Mesodermal cell (in vitro differentiated cells): Measurements from ENCODE around the gene CEP89.
"Not testable (repeated sequence)": the region's sequence is repeated elsewhere in the genome, so short reads cannot be mapped to it uniquely, and the experiment has no call there.

Source experiments
- H3K27ac ChIP-seq: 2 replicates; pipeline ENCODE4 v1.7.0; 2013; ENCODE audit warnings: mild to moderate bottlenecking, low read depth, low read length, moderate library complexity; ENCODE audit not compliant: severe bottlenecking
- H3K36me3 ChIP-seq: 2 replicates; pipeline ENCODE4 v1.7.1; 2013; ENCODE audit warnings: mild to moderate bottlenecking, low read length, moderate library complexity; ENCODE audit not compliant: control insufficient read depth, insufficient read depth
- H3K4me1 ChIP-seq: one replicate; pipeline ENCODE4 v1.7.1; 2013; ENCODE audit warnings: mild to moderate bottlenecking, low read length; ENCODE audit not compliant: insufficient read depth, control insufficient read depth, poor library complexity, severe bottlenecking
- H3K4me3 ChIP-seq: 2 replicates; pipeline ENCODE4 v1.7.0; 2013; ENCODE audit warnings: low read length, control low read depth, mild to moderate bottlenecking; ENCODE audit not compliant: insufficient read depth, poor library complexity, severe bottlenecking; ENCODE audit errors: extremely low read depth
- H3K9me3 ChIP-seq: 2 replicates; pipeline ENCODE4 v1.7.1; 2013; ENCODE audit warnings: mild to moderate bottlenecking, low read length, moderate library complexity; ENCODE audit not compliant: control insufficient read depth
- WGBS, 2 experiments: methylation state at CpG; one replicate each; pipeline ENCODE4 v1.1.5; 2013; ENCODE audit warnings: missing lambda C conversion rate in 2 of 2; ENCODE audit not compliant: insufficient coverage in 2 of 2; 5-methylcytosine and 5-hydroxymethylcytosine counted together

CEP89 gene

DNA sequence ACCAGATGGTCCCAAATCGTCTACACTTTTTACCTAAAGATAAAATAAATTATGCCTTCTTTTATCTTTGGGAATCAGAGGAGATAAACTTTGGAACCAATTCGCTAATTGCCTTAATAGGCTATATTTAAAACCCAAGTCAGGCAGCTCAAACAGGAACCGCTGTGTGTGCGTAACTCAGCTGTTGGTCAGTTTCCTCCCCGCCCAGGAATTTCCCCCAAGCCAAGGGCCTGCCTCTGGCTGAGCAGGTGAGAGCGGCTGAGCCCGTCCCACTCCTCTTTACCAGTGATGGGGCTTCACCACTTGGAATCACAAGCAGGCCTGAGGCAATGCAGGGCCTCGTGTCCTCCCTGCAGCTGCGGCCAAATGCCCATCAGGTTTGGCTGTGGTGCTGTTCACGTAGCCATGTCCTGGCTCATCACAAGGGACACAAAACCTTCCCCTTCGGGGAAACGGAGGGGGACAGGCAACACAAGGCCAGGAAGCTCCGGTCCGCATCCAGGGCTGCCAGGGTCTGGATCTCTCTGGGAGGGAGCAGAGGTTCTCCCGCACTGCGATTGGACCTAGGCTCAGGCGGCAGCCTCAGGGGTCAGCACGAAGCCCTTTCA, 101.7 kb downstream of the CEP89 start:
- WGBS, 2 experiments, result 83 to 85% methylated on average over 16 to 17 of the region's 18 CpGs

DNA sequence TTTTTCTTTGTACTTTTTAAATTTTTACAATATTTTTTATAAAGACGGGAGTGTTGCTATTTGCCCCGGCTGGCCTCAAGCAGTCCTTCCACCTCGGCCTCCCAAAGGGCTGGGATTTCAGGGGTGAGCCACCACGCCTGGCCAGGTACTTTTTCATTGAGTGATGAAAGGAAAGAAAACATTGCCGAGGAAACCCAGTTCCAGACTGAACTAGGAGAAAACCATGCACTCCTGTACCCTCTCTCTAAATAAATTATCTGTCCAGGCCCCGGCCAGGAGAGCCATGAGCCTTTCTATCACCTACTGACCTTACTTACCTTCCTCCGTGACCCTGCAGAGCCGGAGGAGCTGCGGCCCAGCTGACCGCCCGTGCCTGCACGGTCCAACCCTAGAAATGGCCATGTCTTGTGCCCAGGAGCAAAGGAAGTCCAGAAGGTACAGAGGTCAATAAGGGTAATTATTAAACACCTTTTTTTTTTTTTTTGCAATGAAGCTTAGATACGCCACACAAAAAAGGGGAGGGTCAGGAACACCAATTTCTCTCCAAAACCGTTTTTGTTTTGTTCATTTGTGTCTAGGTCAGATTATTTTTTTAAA, 102.3 kb downstream of the CEP89 start, which contains the start of gene SLC7A9:
Gene SLC7A9, minus strand, starts transcription at position 399 of the 597 bp plus-strand sequence. CDS start 1,233 bp downstream, outside the sequence.
- Histone ChIP-seq H3K4me1 (no peaks in the 10 kb centered on the region), H3K36me3 (no peaks in the 10 kb centered on the region), H3K4me3 (no peak within 1 kb of the TSS), H3K9me3 (no peaks in the 10 kb centered on the region), H3K27ac (no peak within 1 kb of the TSS)
- 100% methylated on average over 4 to 6 of the region's 14 CpGs for WGBS, 2 experiments

More for the DNA sequence above, 101.7 kb downstream of the CEP89 start:
- H3K27ac ChIP-seq, result no peak overlapping the region
- no peaks in the 10 kb centered on the region for H3K4me1 ChIP-seq
- no peaks in the 10 kb centered on the region for H3K36me3 ChIP-seq
- no peaks in the 10 kb centered on the region for H3K9me3 ChIP-seq
- no peak overlapping the region for H3K4me3 ChIP-seq

DNA sequence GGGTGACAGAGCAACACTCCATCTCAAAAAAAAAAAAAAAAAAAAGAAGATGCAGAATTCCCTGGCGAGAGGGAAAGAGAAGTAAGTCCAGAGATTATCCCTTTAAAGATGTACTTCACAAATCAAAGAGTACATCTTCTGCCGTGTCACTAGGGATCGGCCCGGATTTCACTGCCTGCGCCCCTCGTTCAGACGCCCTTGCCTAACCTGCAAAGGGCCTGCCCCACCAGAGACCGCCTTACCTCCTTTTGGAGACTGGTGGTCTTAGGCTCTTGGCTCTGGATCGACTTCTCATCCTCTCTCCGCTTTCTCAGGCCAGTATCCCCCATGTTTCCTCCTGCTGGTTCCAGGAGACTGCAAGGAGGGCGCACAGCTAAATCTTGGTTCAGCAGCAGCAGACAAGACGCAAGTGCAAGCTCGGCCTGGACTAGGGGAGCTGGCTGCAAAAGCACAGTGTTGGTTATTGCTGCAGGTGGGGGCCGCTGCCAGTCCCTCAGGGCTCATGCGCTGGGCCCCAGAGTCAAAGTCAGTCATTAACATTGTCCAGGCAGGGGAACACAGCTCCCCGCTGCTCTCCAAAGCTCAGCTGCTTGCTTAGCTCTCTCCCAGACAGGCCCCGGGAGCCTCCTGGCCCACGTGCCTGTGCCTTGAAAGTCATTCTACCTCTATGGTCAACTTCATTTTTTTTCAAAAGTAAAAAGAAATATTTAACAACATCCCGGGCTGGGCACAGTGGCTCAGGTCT, 103.4 kb downstream of the CEP89 start:
- Histone ChIP-seq H3K4me3 (no peak overlapping the region), H3K4me1 (no peaks in the 10 kb centered on the region)
- 87 to 89% methylated on average over 17 of the region's 19 CpGs for WGBS, 2 experiments

DNA sequence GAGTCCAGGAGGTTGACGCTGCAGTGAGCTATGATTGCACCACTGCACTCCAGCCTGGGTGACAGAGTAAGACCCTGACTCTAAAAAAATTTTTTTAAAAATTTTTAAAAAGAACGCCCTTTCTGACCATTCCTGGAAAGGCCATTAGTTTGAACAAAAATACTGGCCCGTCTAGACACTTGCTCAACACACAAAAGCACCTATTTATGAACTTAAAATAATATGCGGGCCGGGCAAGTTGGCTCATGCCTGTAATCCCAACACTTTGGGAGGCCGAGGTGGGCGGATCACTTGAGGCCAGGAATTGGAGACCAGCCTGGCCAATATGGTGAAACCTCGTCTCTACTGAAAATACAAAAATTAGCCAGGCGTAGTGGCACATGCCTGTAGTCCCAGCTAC, 104.3 kb downstream of the CEP89 start:
- H3K4me1 ChIP-seq, H3K36me3 ChIP-seq, H3K27ac ChIP-seq, H3K4me3 ChIP-seq, H3K9me3 ChIP-seq: not testable (repeated sequence)
- WGBS, 2 experiments, result 89 to 92% methylated on average over 8 to 9 of the region's 9 CpGs

More for the DNA sequence above, 103.4 kb downstream of the CEP89 start:
- H3K27ac ChIP-seq, result no peak overlapping the region
- H3K9me3 ChIP-seq, result no peaks in the 10 kb centered on the region
- H3K36me3 ChIP-seq, result no peaks in the 10 kb centered on the region

DNA sequence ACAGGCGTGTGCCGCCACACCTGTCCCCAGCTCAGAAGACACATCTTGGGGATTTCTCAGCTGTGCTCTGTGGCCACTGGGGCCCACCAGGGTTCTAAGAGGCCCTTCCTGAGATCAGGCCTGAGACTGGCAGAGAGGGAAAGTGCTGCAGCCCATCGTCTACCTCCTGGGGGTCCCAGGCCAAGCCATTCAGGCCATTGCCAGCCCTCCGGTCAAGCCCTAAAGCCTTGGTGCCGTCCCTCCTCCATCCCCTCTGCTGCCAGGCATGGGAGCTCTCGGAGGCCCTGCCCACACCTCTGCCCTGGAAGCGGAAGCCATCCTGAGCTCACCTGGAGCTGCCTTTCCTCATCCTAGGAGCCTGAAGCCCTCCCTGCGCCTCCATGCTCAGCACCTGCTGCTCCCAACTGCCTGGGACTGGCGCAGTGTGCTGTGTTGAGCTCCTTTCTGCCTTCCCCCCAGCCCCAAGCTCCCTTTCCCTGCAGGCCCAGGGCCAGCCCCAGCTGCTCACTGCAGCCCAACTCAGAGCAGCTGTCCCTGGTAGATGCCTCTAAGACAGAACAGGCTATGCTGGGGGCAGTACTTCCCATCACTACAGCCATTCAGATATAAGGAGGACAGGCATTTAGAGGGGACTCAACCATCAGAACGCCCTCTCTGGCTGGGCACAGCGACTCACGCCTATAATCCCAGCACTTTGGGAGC, 105.0 kb downstream of the CEP89 start:
- H3K4me1 ChIP-seq, result no peaks in the 10 kb centered on the region
- H3K36me3 ChIP-seq, result no peaks in the 10 kb centered on the region
- no peak overlapping the region for H3K4me3 ChIP-seq
- no peaks in the 10 kb centered on the region for H3K9me3 ChIP-seq
- no peak overlapping the region for H3K27ac ChIP-seq
- WGBS, 2 experiments, result 87 to 92% methylated on average over 11 to 12 of the region's 12 CpGs

DNA sequence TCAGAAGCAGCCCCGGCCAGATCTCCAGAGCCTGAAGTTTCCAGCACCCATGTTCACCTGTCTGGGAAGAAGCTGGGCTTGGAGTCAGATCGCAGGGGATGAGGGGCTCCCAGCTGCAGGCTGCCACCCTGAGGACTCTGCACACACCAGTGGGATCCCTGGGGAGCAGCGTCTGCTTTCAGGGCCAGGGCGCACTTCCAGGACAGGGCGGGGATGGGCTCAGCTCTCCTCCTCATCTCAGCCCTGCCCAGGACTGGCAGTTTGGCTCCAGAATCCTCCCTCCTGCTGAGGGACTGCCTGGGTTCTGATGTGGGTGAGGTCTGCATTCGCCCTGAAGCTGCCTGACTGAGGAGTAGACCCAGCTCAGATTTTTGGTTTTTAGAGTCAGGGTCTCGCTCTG, 105.7 kb downstream of the CEP89 start:
- 86 to 90% methylated on average over 2 to 6 of the region's 7 CpGs for WGBS, 2 experiments
- no peaks in the 10 kb centered on the region for H3K9me3 ChIP-seq

DNA sequence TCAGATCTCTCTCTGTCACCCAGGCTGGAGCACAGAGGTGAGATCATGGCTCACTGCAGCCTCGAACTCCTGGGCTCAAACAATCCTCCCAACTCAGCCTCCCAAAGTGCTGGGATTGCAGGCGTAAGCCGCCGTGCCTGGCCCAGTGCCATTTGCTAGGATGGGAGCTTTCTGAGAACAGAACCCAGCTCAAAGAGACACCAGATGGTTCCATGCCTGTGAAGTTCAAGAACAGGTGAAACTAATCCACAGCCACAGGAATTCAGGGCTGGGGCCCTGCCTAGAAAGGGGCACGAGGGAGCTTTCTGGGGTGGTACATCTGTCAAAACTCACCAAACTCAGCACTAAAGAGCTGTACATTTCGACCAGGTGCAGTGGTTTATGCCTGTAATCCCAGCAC, 106.4 kb downstream of the CEP89 start:
- Histone ChIP-seq H3K27ac (no peak overlapping the region), H3K4me3 (no peak overlapping the region), H3K4me1 (no peaks in the 10 kb centered on the region), H3K9me3 (no peaks in the 10 kb centered on the region), H3K36me3 (no peaks in the 10 kb centered on the region)
- WGBS, 2 experiments, result 90% methylated on average over 4 of the region's 6 CpGs; no CpG with 5 or more reads in 1 of the 2 experiments

More for the DNA sequence above, 105.7 kb downstream of the CEP89 start:
- Histone ChIP-seq H3K27ac (no peak overlapping the region), H3K4me1 (no peaks in the 10 kb centered on the region), H3K4me3 (no peak overlapping the region), H3K36me3 (no peaks in the 10 kb centered on the region)

DNA sequence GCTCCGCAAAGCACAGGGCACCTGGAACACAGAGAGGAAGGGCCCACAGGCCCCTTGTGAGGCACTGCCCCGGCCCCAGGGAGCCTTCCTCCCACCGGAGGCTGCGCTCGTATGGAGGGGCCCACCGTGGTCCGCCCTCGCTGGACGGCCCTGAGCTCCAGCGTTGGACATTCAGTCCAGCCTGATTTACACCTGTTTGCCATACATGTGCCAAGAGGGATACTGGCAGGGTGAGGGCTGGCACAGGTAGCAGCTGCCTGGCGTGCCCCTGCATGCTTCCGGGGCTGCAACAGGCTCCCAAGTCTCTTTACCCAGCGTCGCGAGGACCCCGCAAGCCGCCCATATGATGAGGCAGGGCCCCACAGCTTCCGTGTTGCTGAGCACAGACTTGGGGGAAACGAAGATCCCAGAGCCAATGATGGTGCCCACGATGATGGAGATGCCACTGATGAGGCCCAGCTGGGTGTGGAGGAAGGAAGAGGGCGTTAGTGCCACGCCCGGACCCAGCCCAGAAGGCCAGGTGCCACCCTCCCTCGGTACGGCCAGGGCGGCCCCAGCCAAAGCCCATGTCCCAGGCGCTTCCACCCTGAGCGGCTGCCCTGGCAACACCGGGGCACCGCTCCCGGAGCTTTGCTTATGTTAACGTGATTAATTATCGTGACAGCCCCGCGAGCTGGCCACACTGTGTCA, 107.3 kb downstream of the CEP89 start:
- WGBS, 2 experiments, result 92 to 95% methylated on average over 31 of the region's 35 CpGs
- no peak overlapping the region for H3K27ac ChIP-seq
- no peak overlapping the region for H3K4me3 ChIP-seq
- no peaks in the 10 kb centered on the region for H3K9me3 ChIP-seq
- no peaks in the 10 kb centered on the region for H3K36me3 ChIP-seq
- no peaks in the 10 kb centered on the region for H3K4me1 ChIP-seq

DNA sequence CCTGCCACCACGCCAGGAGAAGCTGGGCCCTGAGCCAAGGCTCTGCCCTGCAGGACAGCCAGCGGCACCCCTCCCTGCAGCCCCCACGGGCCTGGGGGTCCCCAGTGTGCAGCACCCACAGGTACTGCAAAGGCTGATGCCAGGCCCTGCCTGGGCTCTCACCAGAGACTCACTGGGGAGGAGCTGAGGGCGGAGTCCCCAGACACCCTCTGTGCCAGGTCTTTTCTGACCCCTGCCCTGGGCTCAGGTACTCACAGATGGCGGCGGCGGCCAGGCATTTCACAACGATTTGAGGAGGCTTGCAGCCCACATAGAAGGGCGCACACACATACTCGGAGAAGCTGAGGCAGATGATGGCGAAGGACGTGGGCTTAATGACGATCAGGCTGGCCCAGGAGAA, 107.9 kb downstream of the CEP89 start:
- Histone ChIP-seq H3K4me3 (no peak overlapping the region), H3K9me3 (no peaks in the 10 kb centered on the region), H3K36me3 (no peaks in the 10 kb centered on the region), H3K4me1 (no peaks in the 10 kb centered on the region), H3K27ac (no peak overlapping the region)
- 93 to 96% methylated on average over 13 of the region's 13 CpGs for WGBS, 2 experiments

DNA sequence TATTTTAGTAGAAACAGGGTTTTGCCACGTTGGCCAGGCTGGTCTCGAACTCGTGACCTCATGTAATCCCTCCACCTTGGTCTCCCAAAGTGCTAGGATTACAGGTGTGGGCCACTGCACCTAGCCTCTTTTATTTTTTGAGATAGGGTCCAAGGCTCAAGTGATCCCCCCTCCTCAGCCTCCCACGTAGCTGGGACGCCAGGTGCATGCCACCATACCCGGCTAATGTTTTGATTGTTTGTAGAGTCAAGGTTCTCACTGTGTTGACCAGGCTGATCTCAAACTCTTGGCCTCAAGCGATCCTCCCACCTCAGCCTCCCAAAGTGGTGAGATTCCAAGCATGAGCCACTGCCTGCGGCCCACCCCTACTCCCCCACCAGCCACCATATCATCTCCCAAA, 108.5 kb downstream of the CEP89 start:
- 94 to 100% methylated on average over 1 to 6 of the region's 8 CpGs for WGBS, 2 experiments
- H3K4me3 ChIP-seq, result no peak overlapping the region
- H3K9me3 ChIP-seq, result no peaks in the 10 kb centered on the region
- H3K27ac ChIP-seq, result no peak overlapping the region
- no peaks in the 10 kb centered on the region for H3K4me1 ChIP-seq
- no peaks in the 10 kb centered on the region for H3K36me3 ChIP-seq
